Endodermal cell (in vitro differentiated cells): ENCODE data around the gene ZC3H4. TPM values are rescaled to one million over a fixed set of nuclear protein-coding genes. Genes with fewer than 3 reads are reported as not detected.

Experiments
- DNase-seq: peaks from one replicate; pipeline ENCODE4 v3.0.0-alpha.2; 2017
- H3K27ac ChIP-seq: 2 replicates; pipeline ENCODE4 v1.5.1; 2013; ENCODE audit warnings: mild to moderate bottlenecking, low read depth, low read length, moderate library complexity
- H3K27me3 ChIP-seq: 2 replicates; pipeline ENCODE4 v1.6.1; 2013; ENCODE audit warnings: mild to moderate bottlenecking, low read length, moderate library complexity; ENCODE audit not compliant: insufficient read depth, control insufficient read depth, poor library complexity, severe bottlenecking
- H3K36me3 ChIP-seq: 2 replicates; pipeline ENCODE4 v1.7.0; 2013; ENCODE audit warnings: mild to moderate bottlenecking, low read length, moderate library complexity; ENCODE audit not compliant: control insufficient read depth, insufficient read depth
- H3K4me1 ChIP-seq: one replicate; pipeline ENCODE4 v1.7.0; 2013; ENCODE audit warnings: low read length; ENCODE audit not compliant: control insufficient read depth, insufficient read depth
- H3K4me3 ChIP-seq: 2 replicates; pipeline ENCODE4 v1.5.1; 2013; ENCODE audit warnings: mild to moderate bottlenecking, low read length, moderate library complexity
- H3K9ac ChIP-seq: 2 replicates; pipeline ENCODE4 v1.6.1; 2013; ENCODE audit warnings: mild to moderate bottlenecking, low read length, moderate library complexity; ENCODE audit not compliant: poor library complexity, severe bottlenecking; ENCODE audit errors: extremely low read depth
- H3K9me3 ChIP-seq: 2 replicates; pipeline ENCODE4 v1.6.1; 2013; ENCODE audit warnings: mild to moderate bottlenecking, low read length, moderate library complexity; ENCODE audit not compliant: control insufficient read depth
- H3K27ac Mint-ChIP-seq: 2 replicates; pipeline ENCODE4 v1.8.0; 2020; ENCODE audit warnings: mixed read lengths
- H3K27me3 Mint-ChIP-seq: 2 replicates; pipeline ENCODE4 v1.8.0; 2021; ENCODE audit warnings: mild to moderate bottlenecking, mixed read lengths; ENCODE audit not compliant: insufficient read depth
- H3K36me3 Mint-ChIP-seq: 2 replicates; pipeline ENCODE4 v1.8.0; 2020; ENCODE audit warnings: low read depth, mixed read lengths
- H3K4me1 Mint-ChIP-seq: 2 replicates; pipeline ENCODE4 v1.8.0; 2020; ENCODE audit warnings: mixed read lengths
- H3K4me3 Mint-ChIP-seq: 2 replicates; pipeline ENCODE4 v1.8.0; 2020; ENCODE audit warnings: mild to moderate bottlenecking, moderate library complexity, mixed read lengths
- H3K9me3 Mint-ChIP-seq: 2 replicates; pipeline ENCODE4 v1.8.0; 2020; ENCODE audit warnings: mild to moderate bottlenecking, mixed read lengths
- CTCF ChIP-seq: fragments of 200-600 bp; sonication (generic); conservative IDR thresholded peaks from 2 replicates; pipeline ENCODE4 v1.5.0; 2021; ENCODE audit warnings: antibody characterized with exemption, mild to moderate bottlenecking
- WGBS, 2 experiments: methylation state at CpG; one replicate each; pipeline versions ENCODE4 v1.1.5 to v1.1.7; 2013; ENCODE audit warnings: missing lambda C conversion rate in 2 of 2, mixed read lengths in 1 of 2; ENCODE audit not compliant: insufficient coverage in 1 of 2, insufficient read length in 1 of 2; 5-methylcytosine and 5-hydroxymethylcytosine counted together
- total RNA-seq, 2 donors: library from RNA; stranded (reverse); fragmentation: NEBNext Ultra II Directional in 1 of 2; extraction: Animal tissue kit (Norgen Biotek cat#: 25700) in 1 of 2; gene quantifications; 2 replicates in 1 of 2; 3 replicates in 1 of 2; pipeline ENCODE4 v1.2.1, GENCODE V29; 2021

The ZC3H4 gene
- total RNA-seq, 2 donors from 2014 or later, result 64.9 to 82.5 TPM

GRCh38 chr19:47134545-47134944 lies 21.0 kb upstream of the ZC3H4 start:
- no peak for TF ChIP-seq CTCF
- no peaks in the 10 kb centered on the region for H3K27me3 ChIP-seq
- H3K4me1 ChIP-seq, result no peaks in the 10 kb centered on the region
- Mint-ChIP-seq H3K27ac (peak overlapping the region; percentile 41), H3K36me3 (peaks cover 59% of the 10 kb centered on the region), H3K4me3 (peak overlapping the region; percentile 100), H3K9me3 (peaks cover 4% of the 10 kb centered on the region), H3K27me3 (no peaks in the 10 kb centered on the region), H3K4me1 (peaks cover 25% of the 10 kb centered on the region)
- DNase-seq, result no peak
- peaks cover 5% of the 10 kb centered on the region for H3K9me3 ChIP-seq
- 83 to 100% methylated on average over 2 of the region's 2 CpGs for WGBS, 2 experiments
- peak overlapping the region; percentile 53 for H3K9ac ChIP-seq
- no peak overlapping the region for H3K27ac ChIP-seq
- peak overlapping the region; percentile 95 for H3K4me3 ChIP-seq
- peaks cover 56% of the 10 kb centered on the region for H3K36me3 ChIP-seq

DNA sequence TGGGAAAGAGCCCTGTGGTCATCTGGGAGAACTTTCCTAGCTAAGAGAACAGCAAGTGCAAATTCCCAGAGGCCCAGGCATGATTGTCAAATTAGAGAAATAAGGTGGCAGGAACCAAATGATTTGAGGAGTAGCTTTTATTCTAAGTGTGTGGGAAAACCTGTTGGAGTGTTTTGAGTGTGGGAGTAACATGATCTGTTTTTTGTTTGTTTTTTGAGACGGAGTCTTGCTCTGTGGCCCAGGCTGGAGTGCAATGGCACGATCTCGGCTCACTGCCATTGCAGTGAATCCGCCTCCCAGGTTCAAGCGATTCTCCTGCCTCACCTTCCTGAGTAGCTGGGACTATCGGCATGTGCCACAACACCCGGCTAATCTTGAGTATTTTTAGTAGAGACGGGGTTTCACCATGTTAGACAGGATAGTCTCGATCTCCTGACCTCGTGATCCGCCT lies 19.5 kb upstream of the ZC3H4 start:
- H3K27me3 ChIP-seq, result no peaks in the 10 kb centered on the region
- no peaks in the 10 kb centered on the region for H3K4me1 ChIP-seq
- H3K9me3 ChIP-seq, result peaks cover 5% of the 10 kb centered on the region
- H3K4me1 Mint-ChIP-seq, result peaks cover 25% of the 10 kb centered on the region
- peak overlapping the region; percentile 95 for H3K4me3 ChIP-seq
- H3K27ac Mint-ChIP-seq, result peak overlapping the region; percentile 71
- H3K9ac ChIP-seq, result peak overlapping the region; percentile 31
- H3K27me3 Mint-ChIP-seq, result no peaks in the 10 kb centered on the region
- no peak for TF ChIP-seq CTCF
- no peak overlapping the region for H3K27ac ChIP-seq
- DNase-seq, result no peak
- peak overlapping the region; percentile 100 for H3K4me3 Mint-ChIP-seq
- peaks cover 45% of the 10 kb centered on the region for H3K36me3 Mint-ChIP-seq
- H3K36me3 ChIP-seq, result peaks cover 42% of the 10 kb centered on the region
- H3K9me3 Mint-ChIP-seq, result peaks cover 4% of the 10 kb centered on the region
- 86 to 95% methylated on average over 10 to 11 of the region's 11 CpGs for WGBS, 2 experiments

GRCh38 chr19:47132194-47132852 lies 18.7 kb upstream of the ZC3H4 start:
- Histone ChIP-seq H3K27me3 (no peaks in the 10 kb centered on the region), H3K4me1 (no peaks in the 10 kb centered on the region), H3K9me3 (peaks cover 5% of the 10 kb centered on the region), H3K27ac (no peak overlapping the region), H3K4me3 (peak overlapping the region; percentile 95), H3K9ac (peak overlapping the region; percentile 97), H3K36me3 (peaks cover 42% of the 10 kb centered on the region)
- WGBS, 2 experiments, result 74 to 77% methylated on average over 4 to 5 of the region's 7 CpGs
- no peak for DNase-seq
- H3K4me3 Mint-ChIP-seq, result peak overlapping the region; percentile 100
- peak overlapping the region; percentile 99 for H3K27ac Mint-ChIP-seq
- peaks cover 4% of the 10 kb centered on the region for H3K9me3 Mint-ChIP-seq
- peaks cover 43% of the 10 kb centered on the region for H3K36me3 Mint-ChIP-seq
- no peak for TF ChIP-seq CTCF
- no peaks in the 10 kb centered on the region for H3K27me3 Mint-ChIP-seq
- H3K4me1 Mint-ChIP-seq, result peaks cover 25% of the 10 kb centered on the region
